ENCODE data around the gene INMT. TPM values are rescaled to one million over a fixed set of nuclear protein-coding genes. Genes with fewer than 3 reads are reported as not detected.

INMT gene
- total and polyA plus RNA-seq, 2 experiments from 2014 or later = 0.09 TPM; not detected in 1

- in situ Hi-C loops (cut with MboI) = no loop called here
- H3K4me2 ChIP-seq (ENCODE audit: unreplicated experiment) = no peak overlapping the region
Observed at GRCh38 chr7:30805081-30805691, 53.3 kb downstream of the INMT start.

GRCh38 chr7:30805931-30806330 is 54.0 kb downstream of the INMT start:
- 82 to 89% methylated on average over 6 of the region's 6 CpGs for WGBS, 2 experiments (ENCODE audit: low coverage in 1 of 2, low lambda C conversion rate in 2 of 2, missing lambda C conversion rate in 2 of 2)
- H3K4me3 ChIP-seq = no peak overlapping the region
- in situ Hi-C loops (cut with MboI) = no loop called here

More at GRCh38 chr7:30805081-30805691, 53.3 kb downstream of the INMT start:
- no peak overlapping the region for H3K4me3 ChIP-seq
- peaks cover 37% of the 10 kb centered on the region for H3F3A ChIP-seq (ENCODE audit: insufficient read depth)
- H3K79me2 ChIP-seq (ENCODE audit: insufficient read depth) = no peaks in the 10 kb centered on the region
- H3K9me2 ChIP-seq (ENCODE audit: insufficient read depth) = no peaks in the 10 kb centered on the region
- peaks cover 30% of the 10 kb centered on the region for H3K4me1 ChIP-seq (ENCODE audit: insufficient read depth)
- DNase-seq = no peak
- no peak overlapping the region for H2AFZ ChIP-seq
- H4K20me1 ChIP-seq (ENCODE audit: insufficient read depth) = no peaks in the 10 kb centered on the region
- 87 to 89% methylated on average over 9 of the region's 9 CpGs for WGBS, 2 experiments (ENCODE audit: low coverage in 1 of 2, low lambda C conversion rate in 2 of 2, missing lambda C conversion rate in 2 of 2)
- no peak overlapping the region for H3K9ac ChIP-seq
- no peaks in the 10 kb centered on the region for H3K36me3 ChIP-seq (ENCODE audit: low read depth)
- H3K9me3 ChIP-seq (ENCODE audit: low read depth) = no peaks in the 10 kb centered on the region
- H3K27me3 ChIP-seq (replicated peaks; ENCODE audit: insufficient read depth) = no peaks in the 10 kb centered on the region; the same call in 1 of the 2 replicates
- TF ChIP-seq EZH2 (IDR thresholded peaks at IDR 0.05; ENCODE audit: insufficient read depth, poor library complexity, severe bottlenecking) (no peak), EZH2phosphoT487 (IDR thresholded peaks at IDR 0.05; ENCODE audit: insufficient read depth, low read depth) (no peak)
- no peak overlapping the region for H3K27ac ChIP-seq

More at GRCh38 chr7:30805931-30806330, 54.0 kb downstream of the INMT start:
- DNase-seq = no peak
- Histone ChIP-seq H3K27ac (no peak overlapping the region), H3K4me2 (ENCODE audit: unreplicated experiment) (no peak overlapping the region), H3K4me1 (ENCODE audit: insufficient read depth) (peaks cover 23% of the 10 kb centered on the region), H4K20me1 (ENCODE audit: insufficient read depth) (no peaks in the 10 kb centered on the region), H2AFZ (no peak overlapping the region), H3K27me3 (replicated peaks; ENCODE audit: insufficient read depth) (no peaks in the 10 kb centered on the region; the same call in 1 of the 2 replicates), H3K79me2 (ENCODE audit: insufficient read depth) (no peaks in the 10 kb centered on the region), H3K9me2 (ENCODE audit: insufficient read depth) (no peaks in the 10 kb centered on the region), H3K36me3 (ENCODE audit: low read depth) (no peaks in the 10 kb centered on the region), H3K9me3 (ENCODE audit: low read depth) (no peaks in the 10 kb centered on the region), H3K9ac (no peak overlapping the region), H3F3A (ENCODE audit: insufficient read depth) (peaks cover 31% of the 10 kb centered on the region)
- TF ChIP-seq EZH2 (IDR thresholded peaks at IDR 0.05; ENCODE audit: insufficient read depth, poor library complexity, severe bottlenecking) (no peak), EZH2phosphoT487 (IDR thresholded peaks at IDR 0.05; ENCODE audit: insufficient read depth, low read depth) (no peak)

Other genes with a start within 250 kb of the INMT start
- gene GGCT, start 247.3 kb upstream of the INMT start, total RNA-seq (2014; rRNA removed; shearing (Covaris generic)) = 31.3 and 40.0 TPM in 2 replicates
- gene GGCT, start 247.3 kb upstream of the INMT start, polyA plus RNA-seq (2016; fragmentation: Nextera tagmentation; extraction: Ambion mirVana) = 47.9 and 48.8 TPM in 2 replicates
- gene GARS1, start 157.3 kb upstream of the INMT start, total RNA-seq (2014; rRNA removed; shearing (Covaris generic)) = 232 and 313 TPM in 2 replicates
- 471 and 498 TPM in 2 replicates for gene GARS1, start 157.3 kb upstream of the INMT start, polyA plus RNA-seq (2016; fragmentation: Nextera tagmentation; extraction: Ambion mirVana)
- not detected in 2 replicates for gene CRHR2, start 69.7 kb upstream of the INMT start, total RNA-seq (2014; rRNA removed; shearing (Covaris generic))
- 0.05 TPM in 1 of 2 replicates, not detected in the other for gene CRHR2, start 69.7 kb upstream of the INMT start, polyA plus RNA-seq (2016; fragmentation: Nextera tagmentation; extraction: Ambion mirVana)
- 1.8 and 3.5 TPM in 2 replicates for gene MINDY4, start 19.3 kb downstream of the INMT start, total RNA-seq (2014; rRNA removed; shearing (Covaris generic))
- gene MINDY4, start 19.3 kb downstream of the INMT start, polyA plus RNA-seq (2016; fragmentation: Nextera tagmentation; extraction: Ambion mirVana) = 2.5 and 2.6 TPM in 2 replicates
- gene AQP1, start 159.7 kb downstream of the INMT start, total RNA-seq (2014; rRNA removed; shearing (Covaris generic)) = 0.54 and 1.1 TPM in 2 replicates
- gene AQP1, start 159.7 kb downstream of the INMT start, polyA plus RNA-seq (2016; fragmentation: Nextera tagmentation; extraction: Ambion mirVana) = 0.33 and 0.34 TPM in 2 replicates
- gene GHRHR, start 211.8 kb downstream of the INMT start, total RNA-seq (2014; rRNA removed; shearing (Covaris generic)) = not detected in 2 replicates
- not detected in 2 replicates for gene GHRHR, start 211.8 kb downstream of the INMT start, polyA plus RNA-seq (2016; fragmentation: Nextera tagmentation; extraction: Ambion mirVana)

All from GM23248 (cell line).